GM21447 (cell line): Measurements from ENCODE around the gene BCO2.
"Not testable (repeated sequence)": the region's sequence is repeated elsewhere in the genome, so short reads cannot be mapped to it uniquely, and the experiment has no call there.

Experiments used
- ATAC-seq: cut with Tn5 transposase; IDR thresholded peaks from one replicate; pipeline ENCODE4 v1.9.1; 2021; ENCODE audit not compliant: unreplicated experiment

The BCO2 gene

DNA sequence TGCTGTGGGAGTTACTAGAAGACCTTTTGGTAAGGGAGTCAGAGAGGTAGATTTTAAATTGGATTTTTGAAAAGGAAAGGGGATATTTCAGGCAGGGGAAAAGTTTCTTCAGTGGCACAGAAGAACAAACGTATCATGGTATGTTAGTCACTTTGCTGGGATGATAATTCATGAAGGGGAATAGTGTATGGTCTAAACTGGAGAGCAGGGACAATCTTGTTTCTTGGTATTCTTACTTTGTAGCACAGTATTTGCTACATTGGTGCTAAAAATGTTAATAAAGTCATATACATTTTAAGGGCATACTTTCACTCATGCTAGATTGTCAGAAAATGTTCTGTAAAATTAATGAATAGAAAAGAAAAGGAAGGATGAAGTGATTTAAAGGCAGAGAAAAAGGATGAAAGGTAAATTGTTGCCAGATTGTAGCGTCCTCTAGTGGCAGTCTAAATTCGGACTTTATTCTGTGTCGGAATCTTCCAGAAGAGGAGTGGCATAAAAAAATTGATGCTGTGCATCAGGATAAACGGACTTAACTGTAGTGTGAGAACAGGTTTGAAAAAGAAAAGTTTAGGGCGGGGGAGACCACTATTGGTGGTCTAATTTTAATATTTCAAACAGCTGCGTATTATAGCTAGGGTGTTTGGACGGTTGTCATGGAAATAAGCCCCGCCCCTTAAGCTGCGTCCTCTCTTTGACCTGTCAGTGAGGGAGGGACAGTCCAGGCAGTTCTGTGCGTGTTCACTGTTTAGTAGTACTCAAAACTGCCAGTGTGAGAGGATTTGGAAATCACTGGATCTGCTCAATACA lies at the start of gene BCO2:
BCO2 (plus strand) TSS at position 724 of the 810 bp plus-strand sequence. CDS start 90 bp downstream, outside the sequence.
- ATAC-seq, result peak; percentile 55

- ATAC-seq, result no peak
Measured at GRCh38 chr11:112127056-112127455, 48.3 kb upstream of the BCO2 start.

DNA sequence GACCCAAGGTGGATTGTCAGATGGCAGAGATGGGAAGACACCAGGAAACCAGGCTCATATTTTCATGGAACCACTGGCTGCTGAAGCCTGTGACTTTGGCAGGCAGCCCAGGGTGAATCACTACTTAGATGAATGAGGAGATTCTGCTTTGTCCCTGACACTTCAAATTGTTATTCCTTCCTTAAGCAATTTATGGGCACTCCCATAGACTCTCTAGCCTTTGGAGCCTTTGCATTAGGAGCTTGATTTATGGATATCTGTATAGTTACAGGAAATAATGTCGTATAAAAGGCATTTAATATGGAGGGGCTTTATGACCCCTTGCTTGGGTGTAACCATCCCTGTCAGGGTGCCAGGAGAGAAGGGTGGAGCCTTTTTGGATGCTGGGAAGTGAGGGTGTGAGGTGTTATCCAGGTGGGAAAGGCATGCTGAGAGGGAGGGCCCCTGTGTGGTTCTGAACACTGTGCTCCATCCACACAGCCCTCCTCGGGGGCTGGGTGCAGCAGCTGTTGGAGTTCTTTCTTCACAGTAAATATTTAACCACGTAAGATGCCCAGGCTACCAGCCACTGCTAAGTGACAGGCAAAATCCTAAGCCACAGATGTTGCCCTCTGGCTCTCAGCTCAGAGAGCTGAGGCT lies 46.7 kb upstream of the BCO2 start:
- ATAC-seq, result no peak

DNA sequence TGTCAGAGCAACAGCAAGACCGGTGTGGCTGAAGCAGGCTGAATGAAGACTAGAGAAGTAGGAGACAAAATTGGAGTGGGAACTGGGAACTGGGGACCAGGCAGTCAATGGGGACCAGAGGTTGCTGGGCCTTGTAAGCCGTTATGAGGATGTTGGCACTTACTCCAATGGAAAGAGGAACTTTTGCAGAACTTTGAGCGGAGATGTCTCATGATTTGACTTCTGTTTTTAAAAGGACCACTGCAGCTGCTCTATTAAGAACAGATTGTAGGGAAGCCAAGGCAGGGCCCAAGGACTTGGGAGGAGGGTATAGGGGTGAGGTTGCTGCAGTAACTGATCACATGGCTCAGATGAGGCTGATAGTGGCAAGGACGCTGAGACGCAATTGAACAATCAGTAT lies 45.7 kb upstream of the BCO2 start:
- ATAC-seq, result no peak

DNA sequence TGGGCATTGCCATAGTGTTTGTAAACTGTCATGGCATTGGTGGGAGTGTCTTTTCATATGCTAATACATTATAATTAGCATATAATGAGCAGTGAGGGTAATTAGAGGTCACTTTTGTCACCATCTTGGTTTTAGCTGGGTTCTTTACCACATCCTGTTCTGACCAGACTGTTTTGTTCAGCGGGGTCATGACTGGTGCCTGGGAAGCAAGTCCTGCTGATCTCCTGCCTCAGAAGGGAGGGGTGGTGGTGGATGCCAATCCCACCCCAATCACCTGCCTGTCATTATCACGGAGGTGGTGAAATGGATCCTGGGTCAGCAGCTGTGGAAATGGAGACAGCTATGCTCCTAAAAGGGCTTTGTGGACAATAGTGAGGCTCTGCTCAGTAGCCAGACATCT lies 42.6 kb upstream of the BCO2 start:
- no peak for ATAC-seq

- ATAC-seq, result no peak
Measured at GRCh38 chr11:112134473-112134872, 40.8 kb upstream of the BCO2 start.

GRCh38 chr11:112143597-112143996 lies 31.7 kb upstream of the BCO2 start:
- no peak for ATAC-seq

GRCh38 chr11:112150517-112150916 lies 24.8 kb upstream of the BCO2 start:
- ATAC-seq, result no peak

DNA sequence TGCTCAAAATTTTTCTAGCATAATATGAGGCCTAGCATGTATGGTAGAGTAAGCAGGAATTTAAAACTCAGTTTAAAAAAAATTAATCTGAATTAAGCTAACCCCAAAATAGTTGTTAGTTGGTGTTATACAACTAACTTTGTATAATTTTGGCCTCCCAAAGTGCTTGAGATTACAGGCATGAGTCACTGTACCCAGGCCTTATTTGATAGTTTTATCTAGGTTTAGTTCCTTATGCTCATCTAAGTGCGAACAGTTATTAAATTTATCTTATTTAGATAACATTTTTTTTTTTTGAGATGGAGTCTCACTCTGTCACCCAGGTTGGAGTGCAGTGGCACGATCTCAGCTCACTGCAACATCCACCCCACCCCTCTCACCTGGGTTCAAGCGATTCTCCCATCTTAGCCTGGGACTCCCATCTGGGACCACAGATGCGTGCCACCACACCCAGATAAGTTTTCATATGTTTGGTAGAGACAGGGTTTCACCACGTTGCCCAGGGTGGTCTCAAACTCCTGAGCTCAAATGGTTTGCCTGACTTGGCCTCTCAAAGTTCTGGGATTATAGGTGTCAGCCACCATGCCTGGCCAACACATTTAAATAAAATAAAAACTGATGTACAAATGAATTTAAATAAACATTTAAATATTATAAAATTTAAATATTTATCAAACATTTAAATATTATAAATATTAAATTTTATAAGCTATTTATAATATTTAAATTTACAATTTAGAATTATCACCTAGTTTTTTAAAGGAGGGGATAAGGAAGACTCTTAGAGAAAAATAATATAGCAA lies 19.0 kb upstream of the BCO2 start:
- no peak for ATAC-seq

- ATAC-seq, result no peak
Measured at GRCh38 chr11:112156956-112157766, 18.2 kb upstream of the BCO2 start.

- peak; percentile 58 for ATAC-seq
Measured at GRCh38 chr11:112159098-112160065, 15.9 kb upstream of the BCO2 start.

- ATAC-seq, result no peak
Measured at GRCh38 chr11:112160091-112160848, 15.0 kb upstream of the BCO2 start.

DNA sequence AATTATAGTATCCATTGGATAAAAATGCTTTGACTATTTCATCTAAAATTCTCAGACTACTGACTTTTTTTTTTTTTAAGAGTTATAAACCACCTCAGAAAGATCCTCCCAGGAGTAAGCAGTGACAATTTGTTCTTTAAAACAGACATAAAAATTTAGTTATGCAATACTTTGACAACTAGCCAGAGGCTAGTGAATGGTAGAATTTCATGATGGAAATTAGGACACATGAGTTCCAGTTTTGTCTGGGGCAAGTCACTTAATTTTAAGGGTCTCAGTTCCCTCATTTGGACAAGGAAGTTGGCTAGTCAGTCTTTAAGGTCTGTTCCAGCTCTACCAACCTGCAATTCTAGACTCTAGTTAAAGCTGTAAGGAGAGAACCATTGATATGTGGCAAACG lies 14.3 kb upstream of the BCO2 start:
- ATAC-seq, result no peak

DNA sequence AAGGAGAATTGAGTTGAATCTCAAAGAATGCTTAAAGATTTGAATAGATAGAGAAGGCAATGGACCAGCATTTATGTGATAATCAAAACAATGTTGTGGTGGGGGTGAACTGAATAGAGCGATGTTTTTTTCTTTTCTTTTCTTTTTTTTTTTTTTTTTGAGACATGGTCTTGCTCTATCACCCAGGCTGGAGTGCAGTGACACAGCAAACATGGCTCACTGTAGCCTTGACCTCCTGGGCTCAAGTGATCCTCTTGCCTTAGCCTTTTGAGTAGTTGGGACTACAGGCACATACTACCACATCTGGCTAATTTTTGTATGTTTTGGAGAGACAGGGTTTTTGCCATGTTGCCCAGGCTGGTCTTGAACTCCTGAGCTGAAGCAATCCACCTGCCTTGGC lies 13.1 kb upstream of the BCO2 start:
- ATAC-seq, result not testable (repeated sequence)

DNA sequence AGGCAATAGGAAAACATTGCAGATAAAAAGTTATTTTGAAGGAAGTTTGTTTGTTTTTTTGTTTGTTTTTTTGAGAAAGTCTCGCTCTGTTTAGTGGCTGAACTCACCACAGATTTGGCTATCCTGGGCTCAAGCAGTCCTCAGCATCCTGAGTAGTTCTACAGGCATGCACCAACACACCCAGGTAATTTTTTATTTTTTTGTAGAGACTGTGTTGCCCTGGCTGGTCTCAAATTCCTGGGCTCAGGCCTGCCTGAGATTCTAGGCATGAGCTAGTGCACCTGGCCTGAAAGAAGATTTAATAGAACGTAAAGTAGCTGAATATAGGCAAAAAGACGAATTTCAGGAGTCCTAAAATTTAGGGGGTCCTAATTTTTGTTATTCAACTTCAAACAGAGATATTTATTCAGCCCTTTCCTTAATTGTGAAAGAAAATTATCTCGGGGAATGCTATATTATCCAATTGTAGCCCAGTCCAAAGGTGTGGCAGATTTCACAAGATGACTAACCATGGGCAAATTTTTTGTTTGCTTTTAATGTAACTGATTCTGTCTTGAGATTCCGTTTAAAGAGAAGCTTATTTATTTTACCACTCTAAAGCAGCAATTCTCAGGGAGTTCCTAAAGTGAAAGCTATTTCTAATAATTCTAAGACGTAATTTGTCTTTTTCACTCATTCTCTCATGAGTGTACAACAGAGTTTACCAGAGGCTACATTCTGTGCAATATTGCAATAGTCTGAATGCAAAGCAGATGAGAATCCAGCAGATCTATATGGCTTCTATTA lies 12.4 kb upstream of the BCO2 start:
- no peak for ATAC-seq

- no peak for ATAC-seq
Measured at GRCh38 chr11:112163875-112164685, 11.2 kb upstream of the BCO2 start, which contains the start of gene IL18. Gene IL18, minus strand, starts transcription at chr11:112164094. Its CDS starts 9,041 bp downstream, at chr11:112155053.

- no peak for ATAC-seq
Measured at GRCh38 chr11:112165049-112165448, 10.3 kb upstream of the BCO2 start.
